Measurements from ENCODE around the gene LAMTOR3.

The LAMTOR3 gene

GRCh38 chr4:99861120-99861905 lies 32.9 kb downstream of the LAMTOR3 start:
- no peak for DNase-seq (ENCODE audit: low read depth)

- no peak for DNase-seq (ENCODE audit: low read depth)
Observed at GRCh38 chr4:99860521-99860920, 33.7 kb downstream of the LAMTOR3 start.

GRCh38 chr4:99859618-99860017 lies 34.6 kb downstream of the LAMTOR3 start:
- DNase-seq (ENCODE audit: low read depth) = no peak

GRCh38 chr4:99857307-99857706 lies 36.9 kb downstream of the LAMTOR3 start:
- no peak for DNase-seq (ENCODE audit: low read depth)

- DNase-seq (ENCODE audit: low read depth) = peak; percentile 4
Observed at GRCh38 chr4:99856166-99856565, 38.1 kb downstream of the LAMTOR3 start.

- DNase-seq (ENCODE audit: low read depth) = no peak
Observed at GRCh38 chr4:99855678-99856077, 38.5 kb downstream of the LAMTOR3 start.

- no peak for DNase-seq (ENCODE audit: low read depth)
Observed at GRCh38 chr4:99853999-99854398, 40.2 kb downstream of the LAMTOR3 start.

GRCh38 chr4:99853190-99853589 lies 41.0 kb downstream of the LAMTOR3 start:
- no peak for DNase-seq (ENCODE audit: low read depth)

GRCh38 chr4:99852199-99852749 lies 42.0 kb downstream of the LAMTOR3 start:
- DNase-seq (ENCODE audit: low read depth) = no peak

- DNase-seq (ENCODE audit: low read depth) = no peak
Observed at GRCh38 chr4:99848591-99849001, 45.6 kb downstream of the LAMTOR3 start.

GRCh38 chr4:99847362-99847976 lies 46.8 kb downstream of the LAMTOR3 start:
- no peak for DNase-seq (ENCODE audit: low read depth)

- DNase-seq (ENCODE audit: low read depth) = no peak
Observed at GRCh38 chr4:99846891-99847290, 47.3 kb downstream of the LAMTOR3 start.

GRCh38 chr4:99845708-99846469 lies 48.3 kb downstream of the LAMTOR3 start:
- DNase-seq (ENCODE audit: low read depth) = no peak

GRCh38 chr4:99845179-99845578 lies 49.0 kb downstream of the LAMTOR3 start:
- DNase-seq (ENCODE audit: low read depth) = no peak

GRCh38 chr4:99844048-99844447 lies 50.2 kb downstream of the LAMTOR3 start:
- DNase-seq (ENCODE audit: low read depth) = no peak

- no peak for DNase-seq (ENCODE audit: low read depth)
Observed at GRCh38 chr4:99843413-99843812, 50.8 kb downstream of the LAMTOR3 start.

- no peak for DNase-seq (ENCODE audit: low read depth)
Observed at GRCh38 chr4:99841129-99841528, 53.1 kb downstream of the LAMTOR3 start.

- no peak for DNase-seq (ENCODE audit: low read depth)
Observed at GRCh38 chr4:99838927-99839326, 55.3 kb downstream of the LAMTOR3 start.

GRCh38 chr4:99835942-99836341 lies 58.3 kb downstream of the LAMTOR3 start:
- no peak for DNase-seq (ENCODE audit: low read depth)

GRCh38 chr4:99834569-99834968 lies 59.7 kb downstream of the LAMTOR3 start:
- DNase-seq (ENCODE audit: low read depth) = no peak

- DNase-seq (ENCODE audit: low read depth) = no peak
Observed at GRCh38 chr4:99833756-99834155, 60.5 kb downstream of the LAMTOR3 start.

- no peak for DNase-seq (ENCODE audit: low read depth)
Observed at GRCh38 chr4:99832758-99833157, 61.5 kb downstream of the LAMTOR3 start.

GRCh38 chr4:99832321-99832720 lies 61.9 kb downstream of the LAMTOR3 start:
- DNase-seq (ENCODE audit: low read depth) = no peak

Measured in GM04504 (cell line).